Pancreas (tissue), 10 donors: ENCODE measurements around the gene TOX3. TPM values are rescaled to one million over a fixed set of nuclear protein-coding genes. Genes with fewer than 3 reads are reported as not detected.
A peak's percentile ranks its signal among the peaks of the same experiment; 100 is the strongest.

Experiments used
- ATAC-seq, 4 donors: fragments of 200-7000 bp; cut with Tn5 transposase; one replicate each; pipeline versions ENCODE4 v1.8.0 to v1.9.1; 2020; ENCODE audit warnings: mild to moderate bottlenecking in 4 of 4, moderate library complexity in 4 of 4
- DNase-seq, 6 donors: peaks; one replicate each; pipeline ENCODE4 v3.0.0-alpha.2; 2020
- FAIRE-seq: peaks from 2 replicates; lab custom pipeline; 2012; peaks lifted over from hg19 to GRCh38; lab: Jason Lieb, UNC
- H3K27ac ChIP-seq, 4 donors: fragments of 200-600 bp; sonication (generic); 1 replicate in 3 of 4; 2 replicates in 1 of 4; pipeline versions ENCODE4 v1.5.0 to v1.8.0; 2020
- H3K27me3 ChIP-seq, 4 donors: fragments of 200-600 bp; one replicate each; pipeline ENCODE4 v1.8.0; 2021
- H3K36me3 ChIP-seq, 3 donors: fragments of 200-600 bp; sonication (generic) in 1 of 3; one replicate each; pipeline versions ENCODE4 v1.5.0 to v1.8.0; 2020 to 2021
- H3K4me1 ChIP-seq, 3 donors: fragments of 200-600 bp; one replicate each; pipeline ENCODE4 v1.8.0; 2021
- H3K4me3 ChIP-seq, 4 donors: fragments of 200-600 bp; sonication (generic) in 2 of 4; one replicate each; pipeline versions ENCODE4 v1.5.0 to v1.8.0; 2020 to 2021
- H3K9me3 ChIP-seq, 4 donors: fragments of 200-600 bp; one replicate each; pipeline ENCODE4 v1.8.0; 2021
- WGBS, 2 donors: extraction: QIAGEN DNeasy Blood & Tissue Kit; methylation state at CpG; one replicate each; pipeline ENCODE4 v1.1.7; 2013; 5-methylcytosine and 5-hydroxymethylcytosine counted together
- intact Hi-C, 3 donors: fragments of 100-400 bp; cut with DNase I; formaldehyde crosslinking; loops; one replicate each; pipeline versions ENCODE4 v1.11.1 to v1.14.2; 2022
- polyA plus RNA-seq, 2 donors: library from polyadenylated mRNA; stranded (reverse); fragments of 200-250 nt; gene quantifications; one replicate each; pipeline ENCODE4 v1.2.3, GENCODE V29; 2013
- total RNA-seq, 6 donors: library from RNA; stranded (reverse); fragmentation: NEBNext Ultra II Directional in 4 of 6; extraction: Animal tissue kit (Norgen Biotek cat#: 25700) in 4 of 6; gene quantifications; one replicate each; pipeline versions ENCODE4 v1.2.1 to v1.2.4, GENCODE V29; 2021 to 2023
- TF ChIP-seq, protein P1 (sequence below), 4 donors: fragments of 200-600 bp; sonication (generic) in 3 of 4; IDR thresholded peaks; one replicate each; pipeline versions ENCODE4 v1.5.0 to v1.8.0; 2021; ENCODE audit warnings: antibody characterized with exemption in 4 of 4
- donor health status: healthy with polysubstance abuse.
- donor health status: DM: no; HTN: no; CAD: no; lungs with moderate emphysema.
- donor health status: DM: no; HTN: no; CAD: no.
- donor health status: control.
- donor health status: control.
- donor health status: Bipolar disorder and iron deficiency.
- donor health status: DM: yes; HTN: yes; CAD: no.
- donor health status: DM: no; HTN: no; CAD: no.
- donor health status: DM: no; HTN: no; CAD: no.
- donor health status: DM: yes; HTN: yes; CAD: no.

The TOX3 gene
- total and polyA plus RNA-seq, 8 donors: 1.1 to 6.1 (median 4.2) TPM

DNA sequence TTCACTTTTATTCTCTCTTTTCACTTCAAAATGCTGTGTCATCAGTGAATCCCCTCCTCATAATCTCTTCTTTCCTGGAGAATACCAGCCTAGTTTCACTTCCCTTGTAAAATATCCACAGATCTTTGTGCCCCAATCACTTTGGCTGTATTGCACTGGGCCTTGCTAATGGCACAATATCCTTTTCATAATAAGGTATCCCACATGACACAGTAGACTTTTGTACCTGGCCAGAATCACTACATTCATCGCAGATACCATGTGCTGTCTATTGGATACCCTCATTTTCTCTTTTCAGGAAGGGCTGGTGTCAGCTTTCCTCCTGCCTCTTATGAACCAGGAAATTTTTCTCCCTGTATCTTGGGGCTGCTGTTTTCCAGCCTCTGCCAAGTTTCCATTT, 25.7 kb upstream of the TOX3 start:
- intact Hi-C loops: no loop called here
- ATAC-seq: no peak
- Histone ChIP-seq H3K4me1 (peaks cover 14 to 21% (median 21%) of the 10 kb centered on the region in 3 donors), H3K27me3 (no peaks in the 10 kb centered on the region), H3K27ac (no peak overlapping the region), H3K36me3 (no peaks in the 10 kb centered on the region), H3K9me3 (no peaks in the 10 kb centered on the region), H3K4me3 (no peak overlapping the region)
- TF ChIP-seq, protein P1, sequence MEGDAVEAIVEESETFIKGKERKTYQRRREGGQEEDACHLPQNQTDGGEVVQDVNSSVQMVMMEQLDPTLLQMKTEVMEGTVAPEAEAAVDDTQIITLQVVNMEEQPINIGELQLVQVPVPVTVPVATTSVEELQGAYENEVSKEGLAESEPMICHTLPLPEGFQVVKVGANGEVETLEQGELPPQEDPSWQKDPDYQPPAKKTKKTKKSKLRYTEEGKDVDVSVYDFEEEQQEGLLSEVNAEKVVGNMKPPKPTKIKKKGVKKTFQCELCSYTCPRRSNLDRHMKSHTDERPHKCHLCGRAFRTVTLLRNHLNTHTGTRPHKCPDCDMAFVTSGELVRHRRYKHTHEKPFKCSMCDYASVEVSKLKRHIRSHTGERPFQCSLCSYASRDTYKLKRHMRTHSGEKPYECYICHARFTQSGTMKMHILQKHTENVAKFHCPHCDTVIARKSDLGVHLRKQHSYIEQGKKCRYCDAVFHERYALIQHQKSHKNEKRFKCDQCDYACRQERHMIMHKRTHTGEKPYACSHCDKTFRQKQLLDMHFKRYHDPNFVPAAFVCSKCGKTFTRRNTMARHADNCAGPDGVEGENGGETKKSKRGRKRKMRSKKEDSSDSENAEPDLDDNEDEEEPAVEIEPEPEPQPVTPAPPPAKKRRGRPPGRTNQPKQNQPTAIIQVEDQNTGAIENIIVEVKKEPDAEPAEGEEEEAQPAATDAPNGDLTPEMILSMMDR (IDR thresholded peaks at IDR 0.05): no peak
- FAIRE-seq: no peak
- DNase-seq: no peak
- WGBS, 2 donors: 88 to 93% methylated on average over 1 of the region's 1 CpG

DNA sequence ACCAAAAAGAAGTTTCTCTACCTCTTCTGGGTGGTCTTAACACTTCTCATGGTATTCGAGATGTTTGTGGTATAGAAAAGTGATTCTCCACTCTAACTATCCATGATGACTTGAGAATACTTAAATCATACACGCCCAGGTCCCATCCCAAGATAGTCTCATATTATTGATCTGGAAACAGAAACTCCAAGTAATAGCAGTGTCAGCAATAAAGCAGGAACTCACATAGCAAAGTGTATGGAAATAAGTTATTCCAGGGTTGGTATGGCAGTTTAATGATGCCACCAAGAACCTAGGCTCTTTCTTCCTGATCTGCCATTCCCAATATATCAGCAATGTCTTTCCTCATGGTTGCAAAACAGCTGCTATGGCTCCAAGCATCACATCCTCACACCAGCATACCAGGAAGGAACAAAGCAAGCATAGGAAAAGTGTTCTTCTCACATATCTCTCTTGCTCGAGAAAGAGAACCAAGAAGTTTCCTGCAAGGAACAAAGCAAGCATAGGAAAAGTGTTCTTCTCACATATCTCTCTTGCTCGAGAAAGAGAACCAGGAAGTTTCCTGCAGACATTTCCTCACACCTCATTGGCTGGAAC, 23.6 kb upstream of the TOX3 start:
- Histone ChIP-seq H3K27me3 (no peaks in the 10 kb centered on the region), H3K4me1 (peaks cover 10 to 17% (median 14%) of the 10 kb centered on the region in 3 donors), H3K9me3 (no peaks in the 10 kb centered on the region), H3K4me3 (no peak overlapping the region), H3K36me3 (no peaks in the 10 kb centered on the region), H3K27ac (no peak overlapping the region)
- FAIRE-seq: no peak
- TF ChIP-seq, protein P1 (IDR thresholded peaks at IDR 0.05): no peak
- no peak for DNase-seq
- 85 to 89% methylated on average over 4 of the region's 4 CpGs for WGBS, 2 donors
- ATAC-seq: no peak
- intact Hi-C loops: no loop called here

DNA sequence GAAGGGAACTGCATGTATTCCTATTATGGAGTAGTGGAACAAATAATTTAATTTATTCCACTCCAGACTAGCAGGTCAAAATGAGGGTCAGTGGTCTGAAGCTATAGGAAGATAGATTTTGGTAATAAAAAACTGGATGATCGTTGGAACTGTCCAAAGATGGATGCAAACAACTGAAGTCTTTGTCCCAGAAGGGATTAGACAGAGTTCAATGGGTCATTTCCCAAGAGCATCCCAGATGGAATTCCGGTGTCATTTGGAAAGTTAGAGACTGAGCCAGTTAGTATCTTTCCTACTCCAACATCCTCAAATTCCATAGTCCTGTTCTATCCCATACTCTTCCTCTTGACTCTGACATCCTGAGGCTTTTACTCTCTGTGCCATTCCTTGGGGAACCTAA, 22.8 kb upstream of the TOX3 start:
- DNase-seq (no peak), ATAC-seq (no peak), FAIRE-seq (no peak)
- intact Hi-C loops: no loop called here
- no peaks in the 10 kb centered on the region for H3K9me3 ChIP-seq
- TF ChIP-seq, protein P1 (IDR thresholded peaks at IDR 0.05): no peak
- H3K4me1 ChIP-seq: peaks cover 15 to 23% (median 23%) of the 10 kb centered on the region in 3 donors
- H3K4me3 ChIP-seq: no peak overlapping the region
- 91 to 96% methylated on average over 2 of the region's 2 CpGs for WGBS, 2 donors
- no peak overlapping the region for H3K27ac ChIP-seq
- no peaks in the 10 kb centered on the region for H3K36me3 ChIP-seq
- no peaks in the 10 kb centered on the region for H3K27me3 ChIP-seq

GRCh38 chr16:52568983-52569690, 22.2 kb upstream of the TOX3 start:
- Histone ChIP-seq H3K4me3 (no peak overlapping the region), H3K4me1 (peaks cover 13 to 22% (median 22%) of the 10 kb centered on the region in 3 donors), H3K36me3 (no peaks in the 10 kb centered on the region), H3K27me3 (no peaks in the 10 kb centered on the region), H3K9me3 (no peaks in the 10 kb centered on the region), H3K27ac (no peak overlapping the region)
- ATAC-seq (peak in 2 of 4 donors; percentile 28 to 43), FAIRE-seq (no peak), DNase-seq (no peak)
- intact Hi-C loops: no loop called here
- TF ChIP-seq, protein P1 (IDR thresholded peaks at IDR 0.05): no peak
- WGBS, 2 donors: 36 to 43% methylated on average over 3 of the region's 3 CpGs

DNA sequence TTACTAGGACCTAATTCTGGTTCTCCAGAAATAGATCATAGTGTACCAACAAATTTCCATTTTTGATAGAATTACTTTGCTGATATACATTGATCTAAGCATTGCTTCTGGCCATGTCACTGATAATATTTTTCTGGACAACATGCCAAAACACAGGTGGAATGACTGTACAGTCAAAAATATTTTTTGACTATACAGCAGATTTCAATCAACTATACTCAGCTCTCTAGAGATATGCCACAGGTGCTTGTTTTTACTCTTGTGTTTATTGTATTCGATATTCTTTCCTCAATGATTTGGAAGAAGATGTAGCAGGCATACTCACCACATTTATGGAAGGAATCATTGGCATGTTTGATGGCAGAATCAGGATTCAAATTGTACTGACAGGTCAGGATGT, 21.6 kb upstream of the TOX3 start:
- 79 to 87% methylated on average over 1 of the region's 1 CpG for WGBS, 2 donors
- Histone ChIP-seq H3K27ac (no peak overlapping the region), H3K4me1 (peaks cover 7 to 17% (median 16%) of the 10 kb centered on the region in 3 donors), H3K36me3 (no peaks in the 10 kb centered on the region), H3K4me3 (no peak overlapping the region), H3K27me3 (no peaks in the 10 kb centered on the region), H3K9me3 (no peaks in the 10 kb centered on the region)
- FAIRE-seq (no peak), ATAC-seq (no peak), DNase-seq (no peak)
- intact Hi-C loops: no loop called here
- TF ChIP-seq, protein P1 (IDR thresholded peaks at IDR 0.05): no peak
